ENCODE data around the gene ANK2.
A peak's percentile ranks its signal among the peaks of the same experiment; 100 is the strongest.
"Not testable (repeated sequence)": the region's sequence is repeated elsewhere in the genome, so short reads cannot be mapped to it uniquely, and the experiment has no call there.

The ANK2 gene

DNA sequence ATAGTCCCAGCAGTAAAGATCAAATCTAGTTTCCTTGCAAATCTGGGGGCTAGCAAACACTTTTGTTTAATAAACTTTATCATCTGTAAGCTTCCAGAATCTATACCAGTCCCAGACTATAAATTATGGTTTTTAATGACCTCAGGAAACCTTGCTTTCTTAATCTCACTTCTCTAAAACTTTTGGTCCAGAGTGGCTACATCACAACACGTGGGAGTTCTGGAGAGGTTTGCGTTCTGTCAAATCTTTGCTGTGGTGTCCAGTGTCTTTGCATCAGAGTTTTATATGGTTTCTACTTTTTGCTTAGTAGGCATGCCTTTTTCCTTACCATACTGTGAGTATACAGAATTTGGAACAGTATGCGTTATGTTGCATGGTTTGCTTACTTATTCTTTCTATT, 193.9 kb downstream of the ANK2 start:
- H3K4me3 ChIP-seq (ENCODE audit: low read length) = no peak overlapping the region
- no peak for TF ChIP-seq CTCF (conservative IDR thresholded peaks at IDR 0.05; ENCODE audit: low read length)
- no peak for DNase-seq (ENCODE audit: low read depth)

GRCh38 chr4:113244747-113245146, 195.3 kb downstream of the ANK2 start:
- not testable (repeated sequence) for H3K4me3 ChIP-seq (ENCODE audit: low read length); DNase-seq (ENCODE audit: low read depth)

DNA sequence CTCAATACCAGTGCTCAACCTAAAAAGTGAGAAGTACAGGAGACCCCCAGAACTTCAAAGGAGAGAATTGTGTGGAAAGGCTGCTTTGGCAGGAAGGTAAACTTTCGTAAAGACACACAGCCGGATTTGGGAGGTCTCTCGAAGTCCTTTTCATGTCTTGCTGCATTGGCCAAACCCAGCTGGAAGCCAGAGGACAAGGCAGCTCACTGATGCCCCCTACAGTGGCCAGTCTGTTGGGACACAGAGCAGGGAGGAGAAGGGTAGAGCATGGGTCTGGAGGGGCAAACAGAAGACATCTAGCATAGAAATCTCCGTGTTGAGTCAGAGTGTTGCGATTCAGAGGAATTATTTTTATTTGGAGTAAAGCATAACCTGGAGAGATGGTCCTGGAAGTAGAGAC, 198.9 kb downstream of the ANK2 start:
- TF ChIP-seq CTCF (conservative IDR thresholded peaks at IDR 0.05; ENCODE audit: low read length) = no peak
- H3K4me3 ChIP-seq (ENCODE audit: low read length) = no peak overlapping the region
- DNase-seq (ENCODE audit: low read depth) = no peak

GRCh38 chr4:113255628-113256027, 206.2 kb downstream of the ANK2 start:
- no peak for DNase-seq (ENCODE audit: low read depth)
- no peak for TF ChIP-seq CTCF (conservative IDR thresholded peaks at IDR 0.05; ENCODE audit: low read length)
- H3K4me3 ChIP-seq (ENCODE audit: low read length) = no peak overlapping the region

- no peak overlapping the region for H3K4me3 ChIP-seq (ENCODE audit: low read length)
- TF ChIP-seq CTCF (conservative IDR thresholded peaks at IDR 0.05; ENCODE audit: low read length) = no peak
- peak; percentile 92 for DNase-seq (ENCODE audit: low read depth)
Measured at GRCh38 chr4:113256946-113257345, 207.5 kb downstream of the ANK2 start.

- no peak overlapping the region for H3K4me3 ChIP-seq (ENCODE audit: low read length)
- peak; percentile 62 for DNase-seq (ENCODE audit: low read depth)
- no peak for TF ChIP-seq CTCF (conservative IDR thresholded peaks at IDR 0.05; ENCODE audit: low read length)
Measured at GRCh38 chr4:113260688-113261087, 211.2 kb downstream of the ANK2 start.

- DNase-seq (ENCODE audit: low read depth) = no peak
- no peak overlapping the region for H3K4me3 ChIP-seq (ENCODE audit: low read length)
- TF ChIP-seq CTCF (conservative IDR thresholded peaks at IDR 0.05; ENCODE audit: low read length) = no peak
Measured at GRCh38 chr4:113263274-113263673, 213.8 kb downstream of the ANK2 start.

Data from AG10803 (cell line).